Occipital lobe (tissue), 2 donors: ENCODE measurements around the gene NR1I2. TPM values are rescaled to one million over a fixed set of nuclear protein-coding genes. Genes with fewer than 3 reads are reported as not detected.

Experiments used
- DNase-seq: peaks from one replicate; lab custom pipeline; 2025; lab: John Stamatoyannopoulos, UW
- total RNA-seq: library from RNA; depleted of rRNA; stranded (reverse); fragments of >200 nt; gene quantifications from one replicate; pipeline ENCODE4 v1.2.3, GENCODE V29; 2014

Gene NR1I2
- 0.16 TPM for total RNA-seq

DNA sequence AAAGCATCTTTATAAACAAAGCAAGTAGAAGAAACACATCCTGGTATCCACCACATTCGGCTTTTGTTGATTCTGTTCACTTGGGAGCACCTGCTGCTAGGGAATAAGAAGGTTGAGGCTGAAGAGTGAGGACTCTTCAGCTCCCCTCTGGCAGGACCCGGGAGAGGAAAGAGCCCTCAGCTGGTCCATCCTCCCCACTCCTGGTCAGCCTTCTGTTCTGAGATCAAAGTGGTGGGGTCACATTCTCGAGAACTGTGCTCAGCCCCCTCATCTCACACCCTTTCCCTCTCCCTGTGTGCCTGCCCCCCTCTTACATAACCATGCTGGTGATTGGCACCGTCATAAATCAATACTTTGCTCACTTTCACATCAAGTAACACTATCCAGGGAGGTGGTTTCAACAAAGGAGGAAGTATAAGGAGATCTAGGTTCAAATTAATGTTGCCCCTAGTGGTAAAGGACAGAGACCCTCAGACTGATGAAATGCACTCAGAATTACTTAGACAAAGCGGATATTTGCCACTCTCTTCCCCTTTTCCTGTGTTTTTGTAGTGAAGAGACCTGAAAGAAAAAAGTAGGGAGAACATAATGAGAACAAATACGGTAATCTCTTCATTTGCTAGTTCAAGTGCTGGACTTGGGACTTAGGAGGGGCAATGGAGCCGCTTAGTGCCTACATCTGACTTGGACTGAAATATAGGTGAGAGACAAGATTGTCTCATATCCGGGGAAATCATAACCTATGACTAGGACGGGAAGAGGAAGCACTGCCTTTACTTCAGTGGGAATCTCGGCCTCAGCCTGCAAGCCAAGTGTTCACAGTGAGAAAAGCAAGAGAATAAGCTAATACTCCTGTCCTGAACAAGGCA, at the start of gene NR1I2:
TSS of gene NR1I2 (plus strand) at position 772 of the 869 bp plus-strand sequence.
- no peak for DNase-seq

DNA sequence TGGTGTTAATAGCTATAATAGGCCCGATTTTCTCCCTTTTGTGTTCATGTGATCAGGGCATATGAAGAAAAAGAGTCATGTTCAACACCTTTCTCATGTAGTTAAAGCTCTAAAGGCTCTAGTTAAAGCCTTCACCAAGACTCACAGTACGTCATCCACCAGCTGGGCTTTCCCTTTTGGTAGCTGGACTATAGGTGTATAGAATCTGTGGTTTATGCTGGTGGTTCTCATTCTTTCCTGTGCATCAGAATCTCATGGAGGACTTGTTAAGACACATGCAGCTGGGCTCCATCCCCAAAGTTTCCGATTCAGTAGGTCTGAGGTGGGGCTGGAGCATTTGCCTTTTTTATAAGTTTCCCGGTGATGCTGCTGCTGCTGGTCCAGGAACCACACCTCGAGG, 48.1 kb upstream of the NR1I2 start:
- DNase-seq, result no peak

DNA sequence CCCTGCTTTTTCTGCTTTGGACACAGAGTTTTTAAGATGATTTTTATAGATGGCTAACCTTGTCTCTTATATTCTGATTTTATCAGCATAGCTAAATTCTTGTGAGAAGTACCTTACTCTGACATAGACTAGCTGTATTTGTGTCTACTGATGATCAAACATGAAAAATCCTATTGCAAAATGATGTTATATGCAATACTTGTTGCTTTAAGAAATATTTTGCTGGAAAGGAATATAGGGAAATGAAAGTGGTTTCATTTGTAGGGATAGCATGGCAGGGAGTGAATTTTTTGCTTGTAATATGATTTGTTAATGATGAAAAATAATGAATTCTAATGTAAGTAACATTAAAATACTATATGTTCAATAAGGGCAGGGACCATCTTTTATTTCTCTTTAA, 43.2 kb upstream of the NR1I2 start:
- DNase-seq, result no peak

DNA sequence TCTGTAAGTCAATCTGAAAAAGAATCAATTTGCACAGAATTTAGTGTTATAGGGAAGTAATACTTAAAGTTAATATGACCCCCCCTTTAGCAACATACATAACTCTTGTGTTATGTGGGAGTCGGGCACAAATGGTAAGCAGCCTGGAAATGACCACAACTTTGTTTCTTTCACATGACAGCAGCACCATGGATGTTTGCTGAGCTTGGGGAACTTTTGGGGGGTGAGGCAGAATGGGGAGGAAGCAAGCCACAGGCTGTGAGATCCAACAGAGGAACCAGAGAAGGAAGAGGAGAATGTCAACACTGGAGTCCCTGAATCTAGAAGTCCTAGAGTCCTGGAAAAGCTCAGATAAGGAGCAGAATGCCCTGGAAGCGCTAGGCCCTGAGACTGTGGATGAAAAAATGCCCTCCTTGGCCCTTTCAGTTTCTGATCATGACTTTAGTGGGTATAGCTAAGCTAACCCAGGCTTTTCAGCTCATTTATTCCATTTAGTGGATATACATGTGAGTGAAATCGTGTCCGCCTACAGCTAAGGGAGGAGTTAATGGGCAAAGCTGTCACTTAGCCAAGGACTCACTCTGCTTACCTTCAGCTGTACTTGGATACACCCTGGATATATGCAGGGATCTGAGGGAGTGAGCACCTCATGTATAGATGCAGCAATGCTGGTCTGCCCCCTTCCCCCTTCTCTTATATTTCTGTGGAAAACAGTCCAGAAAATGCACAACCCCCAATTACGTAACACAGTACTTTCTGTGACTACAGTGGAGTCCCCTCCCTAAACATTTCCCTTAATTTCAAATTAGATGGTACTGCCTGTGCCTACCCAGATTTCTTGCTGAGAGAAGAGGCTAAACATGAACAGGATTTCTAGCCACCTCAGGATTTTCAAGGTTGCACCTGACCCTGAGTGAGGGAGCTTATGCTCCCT, 40.0 kb upstream of the NR1I2 start:
- no peak for DNase-seq

DNA sequence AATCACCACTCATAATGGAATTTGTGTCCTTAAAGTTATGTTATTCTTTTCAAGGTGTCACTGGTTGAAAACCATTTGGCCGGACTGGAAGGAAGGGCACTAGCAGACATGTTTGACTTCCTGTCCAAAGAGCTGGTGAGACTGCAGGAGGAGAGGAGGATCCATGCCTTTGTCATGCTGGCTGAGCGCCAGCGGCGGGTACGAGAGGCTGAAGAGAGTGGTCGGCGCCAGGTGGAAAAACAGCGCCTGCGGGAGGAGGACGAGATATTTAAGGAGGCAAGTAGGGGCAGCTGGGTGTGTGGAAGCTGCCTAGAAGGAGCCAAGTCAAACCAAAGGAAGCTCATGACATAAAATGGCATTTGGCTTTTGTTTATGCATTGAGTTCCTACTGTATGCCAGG, 38.0 kb upstream of the NR1I2 start:
- no peak for DNase-seq

DNA sequence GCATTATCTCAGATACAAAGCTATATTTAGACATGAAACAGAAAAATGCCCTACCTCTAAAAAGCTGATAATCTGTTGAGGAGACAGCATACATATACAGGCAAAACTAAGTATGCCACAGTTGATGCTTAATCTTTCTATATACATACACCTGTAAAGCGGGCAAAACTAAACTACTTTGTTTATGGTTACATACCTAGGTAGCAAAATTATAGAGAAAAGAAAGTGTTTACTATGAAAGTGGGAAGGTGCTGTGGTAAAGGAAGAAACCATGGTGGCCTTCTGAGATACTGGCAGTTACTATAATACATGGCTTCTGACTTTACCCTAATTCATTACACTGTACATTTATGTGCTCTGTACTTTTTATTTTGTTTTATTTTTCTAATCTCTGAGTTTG, 36.0 kb upstream of the NR1I2 start:
- DNase-seq, result no peak

DNA sequence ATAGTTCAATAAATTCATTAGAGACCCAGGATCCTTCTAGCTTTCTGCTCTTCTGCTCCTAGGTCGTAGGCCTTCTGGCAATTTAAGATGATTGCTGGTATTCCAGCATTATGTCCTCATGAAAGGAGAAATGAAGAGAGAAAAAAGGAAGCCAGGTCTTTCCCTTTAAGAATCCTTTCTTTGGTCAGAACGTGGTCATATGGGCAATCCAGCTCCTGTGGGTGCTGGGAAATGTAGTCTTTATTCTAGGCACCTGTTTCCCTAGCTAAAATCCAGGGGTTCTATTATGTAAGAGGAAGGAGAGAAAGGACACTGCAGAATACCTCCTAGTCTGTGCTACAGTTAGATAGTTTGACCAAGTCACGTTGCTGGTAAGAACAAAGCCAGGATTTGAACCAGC, 35.5 kb upstream of the NR1I2 start:
- no peak for DNase-seq

DNA sequence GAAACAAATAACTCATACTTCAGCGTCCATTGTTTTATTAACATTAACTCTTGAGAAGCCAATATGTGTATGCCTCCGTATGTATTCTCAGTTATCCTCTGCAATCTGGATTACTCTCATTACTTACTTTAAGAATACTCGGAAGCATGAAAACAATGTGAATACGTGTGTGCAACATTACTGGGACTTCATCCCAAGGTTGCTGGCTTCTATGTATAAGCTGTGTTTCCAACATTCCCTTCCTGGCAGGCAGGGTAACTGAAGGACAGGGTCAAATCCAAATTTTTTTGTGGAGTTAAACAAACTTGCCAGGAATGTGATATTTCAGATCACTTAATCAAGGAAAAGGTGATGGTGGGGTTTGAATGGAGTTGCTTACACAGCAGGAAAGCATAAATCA, 34.5 kb upstream of the NR1I2 start:
- DNase-seq, result no peak

DNA sequence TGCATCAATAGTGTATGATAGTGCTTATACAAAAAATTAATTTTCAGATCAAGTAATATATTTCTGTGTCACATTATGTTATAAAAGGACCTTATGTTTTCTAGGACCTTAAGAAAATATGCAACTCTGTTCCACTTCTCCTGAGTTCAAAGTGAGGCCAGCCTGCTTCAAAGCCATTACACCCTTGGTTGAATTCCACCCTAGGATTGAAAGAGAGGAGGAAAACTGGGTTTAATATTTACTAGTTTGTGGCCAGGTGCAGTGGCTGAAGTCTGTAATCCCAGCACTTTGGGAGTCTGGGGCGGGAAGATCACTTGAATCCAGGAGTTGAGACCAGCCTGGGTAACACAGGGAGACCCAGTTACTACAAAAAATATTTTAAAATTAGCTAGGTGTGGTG, 32.9 kb upstream of the NR1I2 start:
- no peak for DNase-seq

DNA sequence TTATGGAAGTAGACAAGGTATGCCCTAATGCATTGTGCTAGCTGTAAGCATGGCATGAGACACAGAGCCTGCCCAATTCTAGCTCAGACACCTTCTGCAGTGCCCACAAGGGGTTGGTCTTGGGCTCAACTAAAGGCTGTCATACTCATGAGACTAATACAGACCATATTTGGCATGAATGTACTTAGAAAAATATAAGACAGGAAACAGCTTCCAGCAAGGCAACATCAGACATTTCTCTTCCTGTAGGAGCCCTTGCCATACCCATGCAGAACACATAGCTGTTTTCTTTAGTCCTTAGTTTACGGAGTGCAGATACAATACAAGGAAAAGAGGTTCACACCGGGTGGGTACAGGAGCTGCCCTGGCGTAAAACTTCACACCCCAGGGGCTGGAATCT, 30.5 kb upstream of the NR1I2 start:
- DNase-seq, result no peak

DNA sequence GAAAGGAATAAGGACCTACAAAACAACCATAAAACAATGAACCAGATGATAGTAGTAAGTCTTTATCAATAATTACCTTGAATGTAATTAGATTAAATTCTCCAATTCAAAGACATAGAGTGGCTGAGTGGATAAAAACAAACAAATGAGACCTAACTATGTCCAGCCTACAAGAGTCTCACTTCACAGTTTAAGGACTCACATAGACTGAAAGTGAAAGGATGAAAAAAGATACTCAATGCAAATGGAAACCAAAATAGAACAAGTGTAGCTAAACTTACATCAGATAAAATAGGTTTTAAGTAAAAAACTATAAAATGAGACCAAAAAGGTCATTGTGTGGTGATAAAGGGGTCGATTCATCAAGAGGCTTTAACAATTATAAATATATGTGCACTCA, 21.9 kb upstream of the NR1I2 start:
- no peak for DNase-seq

DNA sequence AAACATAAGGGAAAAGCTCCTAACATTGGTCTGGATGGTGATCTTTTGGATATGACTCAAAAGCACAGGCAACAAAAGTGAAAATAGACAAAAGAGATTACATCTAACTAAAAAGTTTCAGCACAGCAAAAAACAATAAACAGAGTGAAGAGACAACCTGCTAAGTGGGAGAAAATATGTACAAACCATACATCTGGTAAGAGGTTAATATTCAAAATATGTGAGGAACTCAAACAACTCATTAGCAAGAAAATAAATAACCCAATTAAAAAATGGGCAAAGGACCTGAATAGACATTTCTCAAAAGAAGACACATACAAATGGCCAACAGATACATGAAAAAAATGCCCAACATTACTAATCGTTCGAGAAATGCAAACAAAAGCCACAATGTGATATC, 19.0 kb upstream of the NR1I2 start:
- DNase-seq, result no peak

DNA sequence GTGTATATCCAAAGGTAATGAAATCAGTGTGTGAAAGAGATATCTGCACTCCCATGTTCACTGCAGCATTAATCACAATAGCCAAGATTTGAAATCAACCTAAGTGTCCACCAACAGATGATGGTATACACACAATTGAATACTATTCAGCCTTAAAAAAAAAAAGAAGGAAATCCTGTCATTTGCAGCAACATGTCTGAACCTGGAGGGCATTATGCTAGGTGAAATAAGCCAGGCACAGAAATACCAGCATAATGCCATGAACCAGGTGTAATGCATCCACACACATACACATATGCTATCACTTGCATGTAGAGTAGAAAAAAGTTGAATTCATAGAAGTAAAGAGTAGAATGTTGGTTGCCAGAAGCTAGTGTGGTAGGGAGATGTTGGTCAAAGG, 18.4 kb upstream of the NR1I2 start:
- DNase-seq, result no peak

DNA sequence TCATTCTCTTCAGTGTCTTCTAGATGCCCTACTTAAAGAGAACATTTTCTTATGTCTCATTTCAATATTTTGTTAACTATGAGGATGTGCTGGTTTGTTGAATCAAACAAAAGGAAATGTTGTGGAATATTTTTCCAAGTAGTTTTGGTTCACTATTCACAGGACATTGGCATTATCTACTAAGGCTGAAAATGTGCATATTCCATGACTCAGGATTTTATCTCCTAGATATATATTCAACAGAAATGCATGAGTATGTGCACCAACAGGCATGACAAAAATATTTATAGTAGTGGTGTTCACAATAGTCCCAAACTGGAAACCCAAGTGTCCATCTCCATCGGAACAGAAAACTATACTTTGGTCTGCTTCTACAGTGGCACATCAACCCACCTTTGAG, 16.7 kb upstream of the NR1I2 start:
- DNase-seq, result no peak

DNA sequence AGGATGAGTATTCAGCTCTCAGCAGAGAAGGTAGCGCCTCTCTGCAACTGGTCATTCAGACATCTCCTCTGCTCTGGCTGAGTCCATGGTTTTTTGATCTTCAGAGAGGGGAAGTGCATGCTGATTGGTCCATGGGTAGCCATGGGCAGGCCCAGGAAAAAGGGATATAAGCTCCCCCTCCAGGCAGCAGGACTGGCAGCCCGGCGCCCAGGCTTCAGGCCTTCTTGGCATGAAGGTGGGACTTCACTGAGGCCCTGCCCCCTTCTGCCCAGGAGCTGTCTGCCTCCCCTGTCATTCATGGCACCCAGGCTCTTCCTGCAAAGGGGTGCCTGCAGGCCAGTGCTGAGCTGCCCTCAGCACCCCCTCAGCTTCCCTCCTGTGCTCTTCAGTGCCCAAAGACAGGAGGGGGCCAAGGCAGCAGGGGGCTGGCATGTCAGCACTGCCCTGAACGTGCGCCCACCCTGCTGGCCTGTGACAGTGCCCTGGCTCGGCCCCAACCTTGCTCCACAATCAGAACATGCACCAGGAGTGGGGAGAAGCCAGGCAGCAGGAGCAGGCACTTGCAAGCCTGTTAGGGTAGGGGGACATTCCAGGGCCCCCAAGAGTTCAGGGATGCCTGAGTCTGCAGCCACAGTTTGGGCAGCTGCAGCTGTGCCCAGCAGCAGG, 13.8 kb upstream of the NR1I2 start:
- no peak for DNase-seq

DNA sequence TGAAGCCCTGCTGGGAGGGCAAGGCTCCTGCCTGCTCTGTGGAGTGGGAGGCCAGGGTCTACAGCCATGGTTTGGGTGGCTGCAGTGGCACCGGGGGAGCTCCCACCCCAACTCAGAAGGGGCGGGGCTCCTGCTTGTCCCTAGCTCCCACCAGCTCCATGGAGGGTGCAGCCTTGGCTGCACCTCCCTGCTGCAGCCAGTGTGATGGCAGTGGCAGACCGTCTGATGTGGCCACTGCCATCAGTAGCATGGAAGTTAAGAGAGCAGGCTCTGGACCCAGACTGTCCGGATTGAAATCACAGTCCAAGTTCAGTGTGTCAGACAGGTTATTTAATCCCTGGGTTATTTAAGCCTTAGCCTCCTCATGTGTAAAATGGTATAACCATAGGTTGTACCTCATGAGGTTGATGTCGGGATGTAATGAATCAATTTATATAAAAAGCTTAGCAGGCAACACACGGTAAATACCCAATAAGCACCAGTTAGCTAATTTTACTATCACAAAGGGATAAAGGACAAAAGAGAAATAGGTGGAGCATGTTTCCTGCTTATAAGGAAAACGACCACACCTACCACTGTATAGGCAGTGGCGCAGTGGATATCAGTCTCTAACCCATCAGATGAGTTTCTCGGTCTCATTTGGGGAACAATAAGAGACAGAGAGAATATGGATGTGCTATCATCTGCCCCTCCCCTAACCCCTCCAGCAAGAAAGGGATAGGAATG, 13.1 kb upstream of the NR1I2 start:
- DNase-seq, result no peak

DNA sequence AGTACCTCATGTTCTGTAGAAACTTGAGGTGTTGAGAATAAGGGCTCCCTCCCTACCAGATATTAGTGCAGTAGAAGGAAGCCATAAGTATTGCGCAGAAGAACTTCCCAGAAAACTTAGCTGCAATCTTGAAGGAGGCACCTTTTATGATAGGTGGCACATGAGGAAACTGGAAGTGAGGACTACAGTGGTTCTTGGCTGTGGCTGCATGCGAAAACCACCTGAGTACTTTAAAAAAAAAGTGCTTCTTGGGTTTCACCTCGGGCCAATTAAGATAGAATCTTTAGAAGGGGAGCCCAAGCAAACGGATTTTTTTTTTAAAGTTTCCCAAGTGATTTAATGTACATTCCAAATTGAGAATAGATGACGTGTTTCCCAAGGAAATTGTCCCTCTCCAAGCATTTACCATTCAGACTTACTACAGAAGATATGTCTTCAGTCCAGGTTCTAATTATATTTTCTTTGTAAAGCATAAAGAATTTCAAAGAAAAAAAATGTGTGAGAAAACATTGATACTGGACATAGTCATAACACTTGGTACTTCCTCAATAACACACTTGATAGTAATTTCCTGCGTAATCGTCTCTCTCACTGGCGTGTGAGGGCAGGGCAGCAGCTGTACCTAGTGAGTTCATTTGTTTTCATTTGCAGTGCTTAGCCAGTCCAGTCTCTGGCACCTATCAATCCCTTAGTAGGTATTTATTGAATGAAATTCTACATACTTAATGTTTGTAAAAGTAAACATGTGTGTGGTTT, 12.3 kb upstream of the NR1I2 start:
- no peak for DNase-seq

DNA sequence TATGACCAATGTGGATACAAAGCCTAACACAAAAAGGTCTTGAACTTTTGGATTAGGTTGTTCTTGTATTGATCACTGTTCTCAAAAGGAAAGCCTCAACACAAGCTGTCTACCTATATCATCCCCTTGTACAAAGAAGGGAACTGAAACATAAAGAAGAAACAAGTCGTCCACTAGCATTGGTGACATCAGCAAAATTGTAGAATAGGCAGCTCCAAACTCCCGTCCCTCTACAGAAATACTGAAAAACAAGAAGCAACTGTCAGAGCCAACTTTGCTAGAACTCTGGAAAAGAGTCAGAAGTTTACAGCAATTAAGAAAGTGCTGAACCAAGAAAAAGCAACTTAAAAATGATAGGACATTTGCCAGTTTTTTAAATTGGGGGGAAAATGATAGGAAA, 7.5 kb upstream of the NR1I2 start:
- no peak for DNase-seq

DNA sequence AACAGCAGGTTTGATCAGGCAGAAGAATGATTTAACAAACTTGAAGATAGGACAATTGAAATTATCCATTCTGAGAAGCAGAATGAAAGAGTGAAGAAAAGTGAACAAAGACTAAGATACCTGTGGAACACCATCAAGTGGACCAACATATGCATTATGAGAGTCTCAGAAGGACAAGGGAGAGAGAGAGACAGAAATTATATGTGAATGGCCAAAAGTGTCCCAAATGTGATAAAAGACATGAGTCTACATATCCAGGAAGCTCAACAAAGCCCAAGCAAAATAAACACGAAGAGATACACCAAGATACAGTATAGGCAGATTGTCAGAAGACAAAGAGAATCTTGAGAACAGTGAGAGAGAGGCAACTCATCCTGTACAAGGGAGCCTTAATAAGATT, 5.6 kb upstream of the NR1I2 start:
- no peak for DNase-seq

DNA sequence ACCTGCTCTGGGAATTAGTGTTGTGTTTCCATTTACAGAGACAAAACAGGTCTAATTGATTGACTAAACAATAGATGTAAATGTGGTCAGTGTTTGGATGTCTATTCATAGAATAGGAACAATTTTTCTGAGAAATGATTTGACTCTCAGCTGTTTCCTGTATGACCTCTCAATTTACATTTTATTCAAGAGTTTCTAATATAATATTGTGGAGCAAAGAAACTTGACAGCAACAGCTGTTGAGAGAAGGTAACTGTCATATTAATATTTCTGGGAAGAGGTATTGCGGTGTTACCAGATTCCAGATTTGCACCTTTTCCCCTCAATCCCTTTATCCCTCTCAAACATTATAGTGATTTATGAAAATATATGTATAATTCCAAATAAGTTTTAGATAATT, 3.7 kb upstream of the NR1I2 start:
- no peak for DNase-seq

DNA sequence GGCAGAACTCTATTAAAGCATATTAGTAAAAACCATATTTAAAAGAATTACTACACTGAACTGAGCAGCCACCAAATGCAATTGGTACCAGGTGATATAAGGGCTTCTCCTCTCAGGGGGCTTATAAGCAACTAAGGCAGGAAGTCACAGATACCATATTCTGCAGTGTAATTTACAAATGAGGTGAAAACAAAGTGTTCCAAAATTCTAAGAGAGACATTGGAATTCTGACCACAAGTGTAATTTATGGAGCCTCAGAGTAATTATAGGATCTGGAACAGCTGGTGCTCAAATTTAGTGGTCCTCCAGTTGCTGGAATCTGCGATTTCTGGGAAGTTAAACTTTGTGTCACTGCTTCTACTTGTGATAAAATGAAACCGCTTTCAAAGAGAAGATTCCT, 3.1 kb upstream of the NR1I2 start:
- DNase-seq, result no peak
